ENCODE data around the gene ZNF511.
"Not testable (repeated sequence)": the region's sequence is repeated elsewhere in the genome, so short reads cannot be mapped to it uniquely, and the experiment has no call there.

Gene ZNF511, protein sequence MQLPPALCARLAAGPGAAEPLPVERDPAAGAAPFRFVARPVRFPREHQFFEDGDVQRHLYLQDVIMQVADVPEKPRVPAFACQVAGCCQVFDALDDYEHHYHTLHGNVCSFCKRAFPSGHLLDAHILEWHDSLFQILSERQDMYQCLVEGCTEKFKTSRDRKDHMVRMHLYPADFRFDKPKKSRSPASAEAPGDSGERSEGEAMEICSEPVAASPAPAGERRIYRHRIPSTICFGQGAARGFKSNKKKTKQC

GRCh38 chr10:133308421-133309099 is at the start of gene ZNF511, which contains the start of gene TUBGCP2:
TSS of gene ZNF511 (plus strand) at chr10:133308914. CDS start at chr10:133308944, 30 bp downstream.
TSS of gene TUBGCP2 (minus strand) at chr10:133308872. CDS start at chr10:133302941, 5,931 bp downstream.
- Mint-ChIP-seq H3K9me3 (no peaks in the 10 kb centered on the region), H3K36me3 (ENCODE audit: insufficient read depth) (peaks cover 27% of the 10 kb centered on the region), H3K4me3 (peak within 1 kb of the TSS; percentile 95), H3K27me3 (no peaks in the 10 kb centered on the region), H3K4me1 (peaks cover 35% of the 10 kb centered on the region), H3K27ac (ENCODE audit: low read depth) (peak within 1 kb of the TSS; percentile 100)
- peak; percentile 65 for ATAC-seq (replicated peaks; ENCODE audit: extremely low read depth, poor library complexity, severe bottlenecking)
- DNase-seq (ENCODE audit: low spot score in 2 of 2), result peak; percentile 91 to 93

DNA sequence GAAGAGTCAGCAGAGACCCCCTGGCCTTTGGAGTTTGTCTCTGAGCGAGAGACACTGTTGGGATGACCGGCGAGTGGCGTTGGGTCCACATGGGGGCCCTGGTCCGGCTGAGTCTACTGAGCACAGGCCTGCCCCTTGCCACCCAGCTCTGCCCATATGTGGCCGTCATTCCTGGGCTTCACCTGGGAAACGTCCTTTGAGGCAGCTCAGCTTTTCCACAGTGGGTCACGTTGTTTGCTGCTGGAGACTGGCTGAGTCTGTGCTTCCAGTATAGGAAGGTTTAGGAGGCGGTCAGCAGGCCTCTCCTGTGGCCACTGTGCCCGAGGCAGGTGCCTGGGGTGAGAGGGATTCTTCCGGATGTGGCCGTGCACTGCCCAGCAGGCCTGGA is 49.1 kb upstream of the ZNF511 start:
- H3K9me3 Mint-ChIP-seq, result no peaks in the 10 kb centered on the region
- peak overlapping the region; percentile 90 for H3K27ac Mint-ChIP-seq (ENCODE audit: low read depth)
- H3K4me1 Mint-ChIP-seq, result peaks cover 48% of the 10 kb centered on the region
- DNase-seq (ENCODE audit: low spot score in 2 of 2), result no peak
- H3K36me3 Mint-ChIP-seq (ENCODE audit: insufficient read depth), result peaks cover 12% of the 10 kb centered on the region
- ATAC-seq (replicated peaks; ENCODE audit: extremely low read depth, poor library complexity, severe bottlenecking), result no peak
- no peaks in the 10 kb centered on the region for H3K27me3 Mint-ChIP-seq
- H3K4me3 Mint-ChIP-seq, result peak overlapping the region; percentile 74

DNA sequence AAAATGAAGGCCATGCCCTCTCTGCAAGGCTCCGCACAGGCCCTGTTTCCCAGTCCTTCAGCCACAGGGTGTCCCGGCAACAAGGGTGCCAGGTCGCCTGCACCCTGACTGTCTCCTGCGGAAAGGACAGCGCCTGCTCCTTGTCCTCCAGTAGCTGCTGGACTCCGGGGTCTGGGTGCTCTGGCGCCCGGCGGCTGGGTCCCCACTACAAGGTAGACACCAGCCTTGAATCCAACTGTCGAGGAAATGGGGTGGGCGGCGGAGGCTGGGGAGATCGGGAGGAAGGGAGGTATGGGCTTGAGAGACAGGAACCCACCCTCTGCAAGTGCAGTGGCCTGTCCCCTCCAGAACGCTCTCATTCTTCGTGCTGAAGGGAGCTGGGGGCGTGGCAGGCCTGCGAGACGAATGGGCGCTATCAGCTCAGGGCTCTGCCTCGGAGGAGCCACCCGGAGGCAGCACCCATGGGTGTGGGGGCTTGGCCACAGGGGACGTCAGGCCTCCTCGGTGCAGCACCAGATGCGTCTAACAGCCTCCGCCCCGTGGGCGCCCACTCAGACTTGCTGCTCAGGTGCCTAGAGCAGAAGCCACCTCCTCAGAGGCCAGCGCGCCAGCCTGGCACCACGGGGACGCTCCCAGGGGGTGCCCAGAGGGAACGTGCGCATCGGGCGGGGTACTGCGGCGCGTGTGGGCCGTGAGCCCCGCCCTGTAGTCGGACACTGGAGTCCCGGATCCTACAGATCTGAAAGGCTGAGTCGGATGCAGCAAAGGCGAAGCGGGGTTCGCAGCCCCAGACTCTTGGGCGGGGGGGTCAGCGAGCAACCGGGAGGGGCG is 47.6 kb upstream of the ZNF511 start:
- Mint-ChIP-seq H3K4me3 (peak overlapping the region; percentile 74), H3K9me3 (no peaks in the 10 kb centered on the region), H3K27ac (ENCODE audit: low read depth) (peak overlapping the region; percentile 90), H3K36me3 (ENCODE audit: insufficient read depth) (peaks cover 18% of the 10 kb centered on the region), H3K27me3 (no peaks in the 10 kb centered on the region), H3K4me1 (peaks cover 56% of the 10 kb centered on the region)
- peak; percentile 55 to 65 for DNase-seq (ENCODE audit: low spot score in 2 of 2)
- ATAC-seq (replicated peaks; ENCODE audit: extremely low read depth, poor library complexity, severe bottlenecking), result peak; percentile 52

- H3K4me1 Mint-ChIP-seq, result peaks cover 56% of the 10 kb centered on the region
- peak; percentile 45 for ATAC-seq (replicated peaks; ENCODE audit: extremely low read depth, poor library complexity, severe bottlenecking)
Observed at GRCh38 chr10:133261726-133262325, 46.9 kb upstream of the ZNF511 start.

GRCh38 chr10:133262696-133263095 is 46.0 kb upstream of the ZNF511 start:
- ATAC-seq (replicated peaks; ENCODE audit: extremely low read depth, poor library complexity, severe bottlenecking) (no peak), DNase-seq (ENCODE audit: low spot score in 2 of 2) (no peak)
- H3K36me3 Mint-ChIP-seq (ENCODE audit: insufficient read depth), result peaks cover 23% of the 10 kb centered on the region
- no peaks in the 10 kb centered on the region for H3K9me3 Mint-ChIP-seq
- no peaks in the 10 kb centered on the region for H3K27me3 Mint-ChIP-seq
- peaks cover 52% of the 10 kb centered on the region for H3K4me1 Mint-ChIP-seq
- peak overlapping the region; percentile 36 for H3K4me3 Mint-ChIP-seq
- H3K27ac Mint-ChIP-seq (ENCODE audit: low read depth), result no peak overlapping the region

More at GRCh38 chr10:133261726-133262325, 46.9 kb upstream of the ZNF511 start:
- Mint-ChIP-seq H3K36me3 (ENCODE audit: insufficient read depth) (peaks cover 18% of the 10 kb centered on the region), H3K27ac (ENCODE audit: low read depth) (peak overlapping the region; percentile 90), H3K4me3 (peak overlapping the region; percentile 74), H3K9me3 (no peaks in the 10 kb centered on the region), H3K27me3 (no peaks in the 10 kb centered on the region)
- peak; percentile 62 for DNase-seq (ENCODE audit: low spot score in 2 of 2)

GRCh38 chr10:133263674-133264073 is 45.0 kb upstream of the ZNF511 start:
- Mint-ChIP-seq H3K4me3 (peak overlapping the region; percentile 72), H3K36me3 (ENCODE audit: insufficient read depth) (peaks cover 23% of the 10 kb centered on the region)

GRCh38 chr10:133264461-133264860 is 44.3 kb upstream of the ZNF511 start:
- Mint-ChIP-seq H3K27ac (ENCODE audit: low read depth) (peak overlapping the region; percentile 90), H3K4me3 (peak overlapping the region; percentile 72), H3K27me3 (no peaks in the 10 kb centered on the region), H3K9me3 (no peaks in the 10 kb centered on the region), H3K36me3 (ENCODE audit: insufficient read depth) (peaks cover 22% of the 10 kb centered on the region), H3K4me1 (peaks cover 39% of the 10 kb centered on the region)
- ATAC-seq (replicated peaks; ENCODE audit: extremely low read depth, poor library complexity, severe bottlenecking) (peak; percentile 50), DNase-seq (ENCODE audit: low spot score in 2 of 2) (no peak)

More at GRCh38 chr10:133263674-133264073, 45.0 kb upstream of the ZNF511 start:
- no peak for ATAC-seq (replicated peaks; ENCODE audit: extremely low read depth, poor library complexity, severe bottlenecking)
- Mint-ChIP-seq H3K27ac (ENCODE audit: low read depth) (peak overlapping the region; percentile 90), H3K27me3 (no peaks in the 10 kb centered on the region), H3K4me1 (peaks cover 45% of the 10 kb centered on the region), H3K9me3 (no peaks in the 10 kb centered on the region)
- DNase-seq (ENCODE audit: low spot score in 2 of 2), result no peak

DNA sequence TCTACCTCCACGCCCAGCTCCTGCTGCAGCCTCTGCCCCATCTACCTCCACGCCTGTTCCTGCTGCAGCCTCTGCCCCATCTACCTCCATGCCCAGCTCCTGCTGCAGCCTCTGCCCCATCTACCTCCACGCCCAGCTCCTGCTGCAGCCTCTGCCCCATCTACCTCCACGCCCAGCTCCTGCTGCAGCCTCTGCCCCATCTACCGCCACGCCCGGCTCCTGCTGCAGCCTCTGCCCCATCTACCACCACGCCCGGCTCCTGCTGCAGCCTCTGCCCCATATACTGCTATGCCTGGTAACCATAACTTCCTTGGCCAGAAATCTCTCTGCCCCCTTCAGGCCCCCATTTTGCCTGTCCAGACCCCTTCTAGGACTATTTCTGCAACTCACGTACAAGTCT is 43.7 kb upstream of the ZNF511 start:
- Mint-ChIP-seq H3K27ac (ENCODE audit: low read depth) (peak overlapping the region; percentile 90), H3K4me3 (peak overlapping the region; percentile 72)
- ATAC-seq (replicated peaks; ENCODE audit: extremely low read depth, poor library complexity, severe bottlenecking), result not testable (repeated sequence)

DNA sequence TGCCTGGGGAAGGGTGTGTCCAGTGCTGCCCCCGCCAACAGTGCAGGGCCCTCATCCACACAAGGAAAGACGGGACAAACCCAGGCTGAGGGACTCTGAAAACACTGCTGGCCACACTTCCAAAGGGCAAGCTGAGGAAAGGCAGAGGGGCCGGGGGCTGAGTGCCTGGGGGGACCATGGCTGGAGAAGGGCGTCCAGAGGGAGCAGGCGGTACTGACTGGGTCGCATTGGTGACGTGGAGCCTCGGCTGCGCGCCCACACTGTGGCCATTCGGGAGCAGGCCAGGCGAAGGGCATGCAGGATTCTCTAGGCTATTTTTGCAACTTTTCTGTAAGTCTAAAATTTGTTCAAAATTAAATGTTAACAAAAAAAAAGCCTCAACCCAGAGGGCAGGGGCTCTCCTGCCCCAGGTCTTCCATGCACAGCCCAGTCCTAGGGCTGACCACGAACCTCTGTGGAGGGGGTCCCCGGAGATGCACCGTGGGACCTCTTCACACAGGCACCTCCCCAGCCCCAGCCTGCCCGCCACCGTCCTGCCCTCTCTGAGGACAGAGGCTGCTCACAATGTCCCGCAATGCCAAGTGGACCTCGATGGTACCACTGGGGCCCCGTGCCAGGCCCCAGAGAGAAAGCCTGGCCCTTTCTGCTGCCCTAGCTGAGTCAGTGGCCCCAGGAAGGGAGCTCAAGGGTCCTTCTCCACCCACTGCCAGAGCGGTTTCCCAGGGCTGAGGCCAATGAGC is 42.5 kb upstream of the ZNF511 start:
- H3K27me3 Mint-ChIP-seq, result no peaks in the 10 kb centered on the region
- DNase-seq (ENCODE audit: low spot score in 2 of 2), result no peak
- H3K4me1 Mint-ChIP-seq, result peaks cover 21% of the 10 kb centered on the region
- ATAC-seq (replicated peaks; ENCODE audit: extremely low read depth, poor library complexity, severe bottlenecking), result no peak
- no peak overlapping the region for H3K4me3 Mint-ChIP-seq
- no peaks in the 10 kb centered on the region for H3K9me3 Mint-ChIP-seq
- H3K27ac Mint-ChIP-seq (ENCODE audit: low read depth), result peak overlapping the region; percentile 90
- peaks cover 30% of the 10 kb centered on the region for H3K36me3 Mint-ChIP-seq (ENCODE audit: insufficient read depth)

More for the DNA sequence above, 43.7 kb upstream of the ZNF511 start:
- peaks cover 22% of the 10 kb centered on the region for H3K36me3 Mint-ChIP-seq (ENCODE audit: insufficient read depth)
- not testable (repeated sequence) for H3K27me3 Mint-ChIP-seq; DNase-seq (ENCODE audit: low spot score in 2 of 2); H3K9me3 Mint-ChIP-seq
- H3K4me1 Mint-ChIP-seq, result peaks cover 33% of the 10 kb centered on the region

DNA sequence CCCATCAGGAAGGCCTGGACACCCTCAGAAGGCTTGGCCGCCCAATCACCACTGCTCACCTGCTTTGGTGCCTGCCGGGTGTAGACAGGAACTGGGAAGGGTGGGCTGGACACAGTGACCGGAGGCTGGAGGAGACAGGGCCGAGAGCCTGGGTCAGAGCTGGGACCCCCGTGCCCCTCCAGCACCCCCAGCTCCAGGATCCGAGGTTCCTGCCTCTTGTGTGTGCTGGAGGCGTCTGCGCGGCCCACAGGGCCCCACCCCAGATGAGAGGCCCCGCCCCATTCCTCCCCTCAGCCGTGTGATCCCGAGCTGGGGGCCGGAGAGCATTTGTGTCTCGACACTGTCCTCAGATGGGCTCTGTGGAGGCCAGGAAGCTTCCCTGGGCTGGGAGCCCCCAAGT is 41.4 kb upstream of the ZNF511 start:
- H3K9me3 Mint-ChIP-seq, result no peaks in the 10 kb centered on the region
- H3K4me3 Mint-ChIP-seq, result no peak overlapping the region
- H3K4me1 Mint-ChIP-seq, result peaks cover 20% of the 10 kb centered on the region
- H3K27me3 Mint-ChIP-seq, result no peaks in the 10 kb centered on the region
- no peak overlapping the region for H3K27ac Mint-ChIP-seq (ENCODE audit: low read depth)
- ATAC-seq (replicated peaks; ENCODE audit: extremely low read depth, poor library complexity, severe bottlenecking) (no peak), DNase-seq (ENCODE audit: low spot score in 2 of 2) (no peak)
- peaks cover 33% of the 10 kb centered on the region for H3K36me3 Mint-ChIP-seq (ENCODE audit: insufficient read depth)

GRCh38 chr10:133267829-133268228 is 40.9 kb upstream of the ZNF511 start:
- Mint-ChIP-seq H3K27me3 (no peaks in the 10 kb centered on the region), H3K4me1 (peaks cover 20% of the 10 kb centered on the region), H3K9me3 (no peaks in the 10 kb centered on the region), H3K36me3 (ENCODE audit: insufficient read depth) (peaks cover 38% of the 10 kb centered on the region), H3K27ac (ENCODE audit: low read depth) (no peak overlapping the region), H3K4me3 (no peak overlapping the region)
- no peak for DNase-seq (ENCODE audit: low spot score in 2 of 2)
- ATAC-seq (replicated peaks; ENCODE audit: extremely low read depth, poor library complexity, severe bottlenecking), result no peak

All from central memory CD8-positive, alpha-beta T cell (primary cell).